Neural crest cell (in vitro differentiated cells): Measurements from ENCODE around the gene ETNPPL. TPM values are rescaled to one million over a fixed set of nuclear protein-coding genes. Genes with fewer than 3 reads are reported as not detected.

Experiments used
- DNase-seq: peaks from one replicate; pipeline ENCODE4 v3.0.0; 2021; ENCODE audit warnings: low read depth, mixed read lengths, low spot score
- H3K27ac Mint-ChIP-seq: one replicate; pipeline ENCODE4 v1.8.0; 2021; ENCODE audit warnings: mild to moderate bottlenecking, mixed read lengths; ENCODE audit not compliant: unreplicated experiment
- H3K27me3 Mint-ChIP-seq: 2 replicates; pipeline ENCODE4 v1.8.0; 2021; ENCODE audit warnings: low read depth, mild to moderate bottlenecking, mixed read lengths
- H3K36me3 Mint-ChIP-seq: 2 replicates; pipeline ENCODE4 v1.8.0; 2021; ENCODE audit warnings: low read depth, mild to moderate bottlenecking, mixed read lengths
- H3K4me1 Mint-ChIP-seq: 2 replicates; pipeline ENCODE4 v1.8.0; 2021; ENCODE audit warnings: mixed read lengths
- H3K4me3 Mint-ChIP-seq: one replicate; pipeline ENCODE4 v1.8.0; 2021; ENCODE audit warnings: mild to moderate bottlenecking, mixed read lengths
- H3K9me3 Mint-ChIP-seq: 2 replicates; pipeline ENCODE4 v1.8.0; 2021; ENCODE audit warnings: mixed read lengths
- CTCF ChIP-seq: fragments of 200-600 bp; sonication (generic); conservative IDR thresholded peaks from 2 replicates; pipeline ENCODE4 v1.5.0; 2021; ENCODE audit warnings: antibody characterized with exemption, mild to moderate bottlenecking
- total RNA-seq: library from RNA; stranded (reverse); gene quantifications from 2 replicates; pipeline ENCODE4 v1.2.1, GENCODE V29; 2021

Gene ETNPPL
- total RNA-seq, 1 donor from 2014 or later: 0.84 TPM

GRCh38 chr4:108700081-108700757 is 62.6 kb downstream of the ETNPPL start:
- H3K36me3 Mint-ChIP-seq: no peaks in the 10 kb centered on the region
- no peaks in the 10 kb centered on the region for H3K27me3 Mint-ChIP-seq
- no peak overlapping the region for H3K27ac Mint-ChIP-seq
- H3K9me3 Mint-ChIP-seq: no peaks in the 10 kb centered on the region
- no peak for DNase-seq
- no peaks in the 10 kb centered on the region for H3K4me1 Mint-ChIP-seq
- no peak overlapping the region for H3K4me3 Mint-ChIP-seq
- TF ChIP-seq CTCF: no peak

- TF ChIP-seq CTCF: no peak
- H3K9me3 Mint-ChIP-seq: no peaks in the 10 kb centered on the region
- no peak for DNase-seq
Observed at GRCh38 chr4:108696160-108696559, 66.7 kb downstream of the ETNPPL start.

GRCh38 chr4:108695062-108695461 is 67.8 kb downstream of the ETNPPL start:
- no peaks in the 10 kb centered on the region for H3K27me3 Mint-ChIP-seq

More at GRCh38 chr4:108696160-108696559, 66.7 kb downstream of the ETNPPL start:
- H3K4me3 Mint-ChIP-seq: no peak overlapping the region
- H3K36me3 Mint-ChIP-seq: no peaks in the 10 kb centered on the region
- H3K27ac Mint-ChIP-seq: no peak overlapping the region
- H3K4me1 Mint-ChIP-seq: no peaks in the 10 kb centered on the region
- no peaks in the 10 kb centered on the region for H3K27me3 Mint-ChIP-seq

GRCh38 chr4:108694423-108694822 is 68.4 kb downstream of the ETNPPL start:
- Mint-ChIP-seq H3K9me3 (no peaks in the 10 kb centered on the region), H3K27me3 (no peaks in the 10 kb centered on the region), H3K4me1 (no peaks in the 10 kb centered on the region), H3K27ac (no peak overlapping the region), H3K36me3 (no peaks in the 10 kb centered on the region), H3K4me3 (no peak overlapping the region)
- no peak for TF ChIP-seq CTCF
- no peak for DNase-seq

More at GRCh38 chr4:108695062-108695461, 67.8 kb downstream of the ETNPPL start:
- DNase-seq: no peak
- H3K4me3 Mint-ChIP-seq: no peak overlapping the region
- no peak for TF ChIP-seq CTCF
- H3K4me1 Mint-ChIP-seq: no peaks in the 10 kb centered on the region
- no peaks in the 10 kb centered on the region for H3K9me3 Mint-ChIP-seq
- H3K36me3 Mint-ChIP-seq: no peaks in the 10 kb centered on the region
- no peak overlapping the region for H3K27ac Mint-ChIP-seq

GRCh38 chr4:108693819-108694218 is 69.0 kb downstream of the ETNPPL start:
- H3K36me3 Mint-ChIP-seq: no peaks in the 10 kb centered on the region
- H3K27ac Mint-ChIP-seq: no peak overlapping the region
- no peak for DNase-seq
- H3K27me3 Mint-ChIP-seq: no peaks in the 10 kb centered on the region
- H3K4me1 Mint-ChIP-seq: no peaks in the 10 kb centered on the region
- no peak for TF ChIP-seq CTCF
- no peaks in the 10 kb centered on the region for H3K9me3 Mint-ChIP-seq
- no peak overlapping the region for H3K4me3 Mint-ChIP-seq
